Suprapubic skin (tissue), 4 donors: Measurements from ENCODE around the gene ERICH3. TPM values are rescaled to one million over a fixed set of nuclear protein-coding genes. Genes with fewer than 3 reads are reported as not detected.

Experiments
- DNase-seq, 2 donors: peaks; one replicate each; pipeline ENCODE4 v3.0.0-alpha.2; 2019; ENCODE audit warnings: low spot score in 2 of 2
- H3K27ac ChIP-seq: fragments of 200-600 bp; sonication (generic); one replicate; pipeline ENCODE4 v1.5.1; 2019
- H3K27me3 ChIP-seq: fragments of 200-600 bp; sonication (generic); one replicate; pipeline ENCODE4 v1.5.1; 2019
- H3K36me3 ChIP-seq: fragments of 200-600 bp; sonication (generic); one replicate; pipeline ENCODE4 v1.5.1; 2019
- H3K4me1 ChIP-seq: fragments of 200-600 bp; sonication (generic); one replicate; pipeline ENCODE4 v1.5.1; 2019
- H3K4me3 ChIP-seq: fragments of 200-600 bp; sonication (generic); one replicate; pipeline ENCODE4 v1.5.1; 2019; ENCODE audit warnings: mild to moderate bottlenecking
- H3K9me3 ChIP-seq: fragments of 200-600 bp; sonication (generic); one replicate; pipeline ENCODE4 v1.5.1; 2019
- EP300 ChIP-seq: sonication (generic); formaldehyde crosslinking; IDR thresholded peaks from one replicate; pipeline ENCODE4 v1.6.1; 2017; ENCODE audit warnings: antibody characterized with exemption
- POLR2A ChIP-seq, 2 donors: fragments of 450-650 bp; IDR thresholded peaks; one replicate each; pipeline ENCODE4 v1.6.1; 2017; ENCODE audit warnings: antibody characterized with exemption in 2 of 2, mild to moderate bottlenecking in 2 of 2, moderate library complexity in 2 of 2
- POLR2AphosphoS5 ChIP-seq, 3 donors: sonication (generic); formaldehyde crosslinking; IDR thresholded peaks; one replicate each; pipeline ENCODE4 v1.6.1; 2017; ENCODE audit warnings: antibody characterized with exemption in 3 of 3
- WGBS: methylation state at CpG from one replicate; pipeline ENCODE4 v1.1.5; 2018; 5-methylcytosine and 5-hydroxymethylcytosine counted together
- total RNA-seq, 4 donors: library from RNA; depleted of rRNA; stranded (reverse); fragments of >200 nt; gene quantifications; one replicate each; pipeline ENCODE4 v1.1.0, GENCODE V29; 2016
- TF ChIP-seq, protein P1 (sequence below), 2 donors: fragments of 200-600 bp in 1 of 2; fragments of 450-650 bp in 1 of 2; sonication (generic) in 1 of 2; IDR thresholded peaks; one replicate each; pipeline ENCODE4 v1.5.1; 2016 to 2019; ENCODE audit warnings: antibody characterized with exemption in 2 of 2, mild to moderate bottlenecking in 1 of 2, moderate library complexity in 1 of 2

Gene ERICH3
- total RNA-seq, 4 donors from 2014 or later: not detected

DNA sequence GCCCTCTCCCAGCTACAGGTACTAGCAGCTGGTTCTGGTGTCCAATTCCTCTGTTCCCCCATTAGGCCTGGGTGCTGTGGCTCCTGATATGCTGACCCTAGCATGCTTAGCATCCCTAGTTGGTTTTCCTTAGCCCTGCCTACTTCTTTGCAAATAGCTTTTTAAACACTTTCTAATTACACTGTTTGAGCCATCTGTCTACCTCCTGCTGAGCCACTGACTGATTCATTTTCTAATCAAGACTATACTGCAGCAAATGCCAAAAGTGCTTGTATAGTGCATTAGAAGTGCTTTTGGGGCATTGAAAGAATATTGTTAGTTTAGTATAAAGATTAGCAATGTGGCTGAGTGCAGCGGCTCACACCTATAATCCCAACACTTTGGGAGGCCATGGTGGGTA lies 36.3 kb downstream of the ERICH3 start:
- DNase-seq: no peak
- Histone ChIP-seq H3K4me1 (no peaks in the 10 kb centered on the region), H3K27me3 (no peaks in the 10 kb centered on the region), H3K4me3 (no peak overlapping the region), H3K27ac (no peak overlapping the region), H3K36me3 (no peaks in the 10 kb centered on the region), H3K9me3 (no peaks in the 10 kb centered on the region)
- TF ChIP-seq, protein P1, sequence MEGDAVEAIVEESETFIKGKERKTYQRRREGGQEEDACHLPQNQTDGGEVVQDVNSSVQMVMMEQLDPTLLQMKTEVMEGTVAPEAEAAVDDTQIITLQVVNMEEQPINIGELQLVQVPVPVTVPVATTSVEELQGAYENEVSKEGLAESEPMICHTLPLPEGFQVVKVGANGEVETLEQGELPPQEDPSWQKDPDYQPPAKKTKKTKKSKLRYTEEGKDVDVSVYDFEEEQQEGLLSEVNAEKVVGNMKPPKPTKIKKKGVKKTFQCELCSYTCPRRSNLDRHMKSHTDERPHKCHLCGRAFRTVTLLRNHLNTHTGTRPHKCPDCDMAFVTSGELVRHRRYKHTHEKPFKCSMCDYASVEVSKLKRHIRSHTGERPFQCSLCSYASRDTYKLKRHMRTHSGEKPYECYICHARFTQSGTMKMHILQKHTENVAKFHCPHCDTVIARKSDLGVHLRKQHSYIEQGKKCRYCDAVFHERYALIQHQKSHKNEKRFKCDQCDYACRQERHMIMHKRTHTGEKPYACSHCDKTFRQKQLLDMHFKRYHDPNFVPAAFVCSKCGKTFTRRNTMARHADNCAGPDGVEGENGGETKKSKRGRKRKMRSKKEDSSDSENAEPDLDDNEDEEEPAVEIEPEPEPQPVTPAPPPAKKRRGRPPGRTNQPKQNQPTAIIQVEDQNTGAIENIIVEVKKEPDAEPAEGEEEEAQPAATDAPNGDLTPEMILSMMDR (IDR thresholded peaks at IDR 0.05): no peak
- TF ChIP-seq EP300: no peak
- no peak for TF ChIP-seq POLR2A (IDR thresholded peaks at IDR 0.05)
- no peak for TF ChIP-seq POLR2AphosphoS5 (IDR thresholded peaks at IDR 0.05)
- 90% methylated on average over 1 of the region's 1 CpG for WGBS

DNA sequence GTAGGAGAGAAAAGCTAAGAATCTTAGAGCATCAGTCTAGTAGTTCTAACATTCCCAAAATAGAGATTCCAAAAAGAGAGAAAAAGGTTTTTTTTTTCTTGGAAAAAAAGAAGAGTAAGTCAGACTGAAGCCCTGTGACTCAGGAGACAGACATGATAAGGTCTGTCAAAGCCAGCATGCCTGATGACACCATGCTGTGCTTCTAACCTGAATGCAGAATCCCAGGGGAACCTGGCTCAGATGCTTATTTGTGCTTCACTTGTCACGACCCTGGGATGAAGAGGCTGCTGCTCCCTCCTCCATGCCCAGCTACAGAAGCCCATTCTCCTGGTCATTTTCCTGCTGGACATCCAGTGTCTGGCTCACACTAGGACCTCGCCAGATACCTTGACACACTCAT lies 44.3 kb downstream of the ERICH3 start:
- H3K4me3 ChIP-seq: no peak overlapping the region
- no peak for TF ChIP-seq POLR2AphosphoS5 (IDR thresholded peaks at IDR 0.05)
- H3K36me3 ChIP-seq: no peaks in the 10 kb centered on the region
- no peaks in the 10 kb centered on the region for H3K4me1 ChIP-seq
- no peak overlapping the region for H3K27ac ChIP-seq
- no peaks in the 10 kb centered on the region for H3K27me3 ChIP-seq
- 48% methylated on average over 2 of the region's 2 CpGs for WGBS
- H3K9me3 ChIP-seq: no peaks in the 10 kb centered on the region
- DNase-seq: no peak

DNA sequence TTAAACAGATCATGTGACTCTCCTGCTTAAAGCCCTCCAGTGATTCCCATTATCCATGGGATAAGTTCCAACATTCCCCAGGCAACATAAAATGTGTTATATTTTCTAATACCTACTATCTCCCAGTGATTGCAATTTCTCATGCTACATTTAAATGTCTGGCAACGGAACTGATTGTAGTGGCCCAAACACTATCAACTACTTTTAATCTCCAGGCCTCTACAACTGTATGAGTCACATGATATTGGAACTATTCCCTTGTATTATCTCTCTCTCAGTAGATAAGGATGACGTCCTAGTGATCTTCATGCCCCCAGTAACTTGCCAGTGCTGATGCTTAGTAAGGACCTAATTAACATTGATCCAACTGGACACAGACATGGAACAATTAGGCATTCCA lies 49.9 kb downstream of the ERICH3 start:
- DNase-seq: no peak
- Histone ChIP-seq H3K36me3 (no peaks in the 10 kb centered on the region), H3K27me3 (no peaks in the 10 kb centered on the region), H3K4me3 (no peak overlapping the region), H3K4me1 (no peaks in the 10 kb centered on the region), H3K9me3 (no peaks in the 10 kb centered on the region), H3K27ac (no peak overlapping the region)
- WGBS: 72% methylated on average over 2 of the region's 2 CpGs
- TF ChIP-seq EP300 (no peak), POLR2A (IDR thresholded peaks at IDR 0.05) (no peak), POLR2AphosphoS5 (IDR thresholded peaks at IDR 0.05) (no peak)
- TF ChIP-seq, protein P1 (IDR thresholded peaks at IDR 0.05): no peak

DNA sequence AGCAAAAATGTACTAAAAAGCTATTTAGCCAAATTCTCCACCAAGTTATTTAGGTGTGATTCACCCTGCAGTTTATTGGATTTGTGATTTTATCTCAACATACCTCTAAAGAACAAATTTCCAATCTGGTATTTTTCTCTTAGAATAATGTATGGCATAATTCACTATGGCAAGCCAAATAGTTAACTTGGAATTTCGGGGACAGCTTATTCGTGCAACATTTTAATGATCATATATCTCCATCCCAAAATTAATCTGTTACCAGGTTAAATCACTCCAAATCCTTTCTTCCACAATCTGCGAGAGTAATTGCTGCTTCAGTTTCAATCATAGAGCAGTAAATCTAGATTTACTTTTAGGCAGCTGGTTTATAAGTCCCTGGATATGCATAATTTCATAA lies 53.4 kb downstream of the ERICH3 start:
- 60% methylated on average over 3 of the region's 3 CpGs for WGBS
- Histone ChIP-seq H3K4me3 (no peak overlapping the region), H3K9me3 (no peaks in the 10 kb centered on the region), H3K36me3 (no peaks in the 10 kb centered on the region), H3K27me3 (no peaks in the 10 kb centered on the region), H3K27ac (no peak overlapping the region), H3K4me1 (no peaks in the 10 kb centered on the region)
- DNase-seq: no peak
- TF ChIP-seq POLR2A (IDR thresholded peaks at IDR 0.05) (no peak), POLR2AphosphoS5 (IDR thresholded peaks at IDR 0.05) (no peak), EP300 (no peak)
- TF ChIP-seq, protein P1 (IDR thresholded peaks at IDR 0.05): no peak

DNA sequence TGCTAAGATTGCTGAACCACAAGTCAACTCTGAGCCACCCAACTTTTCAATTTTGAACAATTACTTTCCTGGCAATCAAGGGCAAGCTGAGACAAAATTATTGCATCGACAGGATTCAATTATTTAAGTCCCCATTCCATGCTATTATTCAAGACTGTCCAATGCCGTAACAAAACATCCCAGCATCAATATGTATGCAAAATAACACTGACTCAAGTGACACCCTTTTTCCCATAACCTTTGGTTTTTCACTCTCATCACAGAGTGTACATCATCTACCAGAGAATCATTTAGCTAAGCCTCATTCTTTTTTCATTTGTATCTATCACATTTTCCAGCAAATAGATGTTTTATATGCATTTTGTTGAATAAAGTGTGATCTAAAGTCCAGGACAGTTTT lies 54.6 kb downstream of the ERICH3 start:
- Histone ChIP-seq H3K36me3 (no peaks in the 10 kb centered on the region), H3K4me3 (no peak overlapping the region), H3K9me3 (no peaks in the 10 kb centered on the region), H3K27me3 (no peaks in the 10 kb centered on the region), H3K27ac (no peak overlapping the region), H3K4me1 (no peaks in the 10 kb centered on the region)
- DNase-seq: no peak
- WGBS: 76% methylated on average over 2 of the region's 2 CpGs
- TF ChIP-seq EP300 (no peak), POLR2A (IDR thresholded peaks at IDR 0.05) (no peak), POLR2AphosphoS5 (IDR thresholded peaks at IDR 0.05) (no peak)
- TF ChIP-seq, protein P1 (IDR thresholded peaks at IDR 0.05): no peak

DNA sequence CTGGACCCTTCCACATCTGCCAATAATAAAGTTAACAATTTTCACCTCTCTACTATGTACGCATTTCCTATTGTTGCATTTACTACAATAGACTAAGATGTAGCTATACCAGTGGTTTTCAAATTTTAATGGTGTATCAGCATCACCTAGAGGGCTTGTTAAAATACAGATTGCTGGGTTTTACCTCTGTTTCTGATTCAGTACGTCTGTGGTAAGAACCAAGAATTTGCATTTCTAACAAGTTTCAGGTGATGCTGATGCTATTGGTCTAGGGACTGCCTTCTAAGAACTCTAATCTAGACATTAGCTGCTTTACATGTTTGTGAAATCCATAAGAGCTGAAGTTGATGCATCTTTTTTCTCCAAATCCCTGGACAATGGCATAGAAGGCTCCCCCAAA lies 59.7 kb downstream of the ERICH3 start:
- H3K27me3 ChIP-seq: no peaks in the 10 kb centered on the region
- WGBS: 76% methylated on average over 2 of the region's 2 CpGs
- H3K27ac ChIP-seq: no peak overlapping the region
- H3K36me3 ChIP-seq: no peaks in the 10 kb centered on the region
- no peaks in the 10 kb centered on the region for H3K4me1 ChIP-seq
- no peaks in the 10 kb centered on the region for H3K9me3 ChIP-seq
- H3K4me3 ChIP-seq: no peak overlapping the region
- DNase-seq: no peak
- no peak for TF ChIP-seq EP300
- no peak for TF ChIP-seq POLR2AphosphoS5 (IDR thresholded peaks at IDR 0.05)
- TF ChIP-seq POLR2A (IDR thresholded peaks at IDR 0.05): no peak
- TF ChIP-seq, protein P1 (IDR thresholded peaks at IDR 0.05): no peak
